ENCODE measurements around the gene SLC25A23.
"Not testable (repeated sequence)": the region's sequence is repeated elsewhere in the genome, so short reads cannot be mapped to it uniquely, and the experiment has no call there.

The SLC25A23 gene

GRCh38 chr19:6459262-6460098 lies at the start of gene SLC25A23:
TSS of gene SLC25A23 (minus strand) at chr19:6459792. CDS start at chr19:6459628, 164 bp downstream.
- DNase-seq (ENCODE audit: low read depth): no peak

- DNase-seq (ENCODE audit: low read depth): not testable (repeated sequence)
These were observed 48.6 kb upstream of the SLC25A23 start for GRCh38 chr19:6508028-6508771.

GRCh38 chr19:6503407-6504201 lies 44.0 kb upstream of the SLC25A23 start:
- DNase-seq (ENCODE audit: low read depth): no peak

GRCh38 chr19:6501740-6502648 lies 42.4 kb upstream of the SLC25A23 start, which contains the start of gene TUBB4A:
TSS of gene TUBB4A (minus strand) at chr19:6502309. CDS start at chr19:6502212, 97 bp downstream.
- DNase-seq (ENCODE audit: low read depth): no peak

GRCh38 chr19:6500837-6501739 lies 41.5 kb upstream of the SLC25A23 start:
- DNase-seq (ENCODE audit: low read depth): no peak

- no peak for DNase-seq (ENCODE audit: low read depth)
These were observed 39.6 kb upstream of the SLC25A23 start for GRCh38 chr19:6499052-6499790.

GRCh38 chr19:6498294-6499036 lies 38.9 kb upstream of the SLC25A23 start:
- DNase-seq (ENCODE audit: low read depth): no peak

- DNase-seq (ENCODE audit: low read depth): no peak
These were observed 36.4 kb upstream of the SLC25A23 start for GRCh38 chr19:6495947-6496346.

- no peak for DNase-seq (ENCODE audit: low read depth)
These were observed 34.9 kb upstream of the SLC25A23 start for GRCh38 chr19:6494438-6495036.

GRCh38 chr19:6491802-6492592 lies 32.4 kb upstream of the SLC25A23 start:
- DNase-seq (ENCODE audit: low read depth): no peak

- no peak for DNase-seq (ENCODE audit: low read depth)
These were observed 30.5 kb upstream of the SLC25A23 start for GRCh38 chr19:6490134-6490533.

- no peak for DNase-seq (ENCODE audit: low read depth)
These were observed 29.9 kb upstream of the SLC25A23 start for GRCh38 chr19:6489278-6490061.

- DNase-seq (ENCODE audit: low read depth): no peak
These were observed 25.2 kb upstream of the SLC25A23 start for GRCh38 chr19:6484831-6485230.

- DNase-seq (ENCODE audit: low read depth): no peak
These were observed 24.6 kb upstream of the SLC25A23 start for GRCh38 chr19:6484230-6484629.

GRCh38 chr19:6483235-6483634 lies 23.6 kb upstream of the SLC25A23 start:
- no peak for DNase-seq (ENCODE audit: low read depth)

GRCh38 chr19:6482343-6482686 lies 22.7 kb upstream of the SLC25A23 start:
- DNase-seq (ENCODE audit: low read depth): no peak

Data from stimulated activated CD8-positive, alpha-beta memory T cell treated with anti-CD3 and anti-CD28 coated beads, Interleukin-12 subunit alpha, Interleukin-12 subunit beta, amount 100 ng/mL, for 1 hour (primary cell).